Keratinocyte (primary cell): ENCODE measurements around the gene STX7.

ENCODE experiments used
- CTCF ChIP-seq, 3 experiments: IDR thresholded peaks in 1 of 3; conservative IDR thresholded peaks in 1 of 3; optimal IDR thresholded peaks in 1 of 3; 2 replicates in 2 of 3; 3 replicates in 1 of 3; pipeline versions ENCODE3 to v1.5.1; 2011; ENCODE audit warnings: low read length in 3 of 3, mild to moderate bottlenecking in 3 of 3, moderate library complexity in 2 of 3, control low read depth in 1 of 3, inconsistent platforms in 1 of 3; ENCODE audit not compliant: insufficient read depth in 2 of 3; ENCODE audit errors: extremely low read depth in 1 of 3
- EZH2 ChIP-seq: IDR thresholded peaks from one replicate; pipeline ENCODE4 v1.6.1; 2012; ENCODE audit warnings: inconsistent platforms, mild to moderate bottlenecking, low read length, moderate library complexity

- TF ChIP-seq CTCF (optimal IDR thresholded peaks at IDR 0.05 in 1 of 3, IDR thresholded peaks at IDR 0.05 in 1 of 3, conservative IDR thresholded peaks at IDR 0.05 in 1 of 3; ENCODE audit: extremely low read depth in 1 of 3, insufficient read depth in 2 of 3, low read length in 3 of 3) (no peak), EZH2 (no peak)
Measured at GRCh38 chr6:132527791-132528190, 14.9 kb upstream of the STX7 start.
